Hepatocyte (in vitro differentiated cells): Measurements from ENCODE around the gene LGALS4. TPM values are rescaled to one million over a fixed set of nuclear protein-coding genes. Genes with fewer than 3 reads are reported as not detected.
A peak's percentile ranks its signal among the peaks of the same experiment; 100 is the strongest.
"Not testable (repeated sequence)": the region's sequence is repeated elsewhere in the genome, so short reads cannot be mapped to it uniquely, and the experiment has no call there.

ENCODE experiments used
- DNase-seq: peaks from one replicate; pipeline ENCODE4 v3.0.0-alpha.2; 2016; ENCODE audit warnings: low spot score
- H2AFZ ChIP-seq: fragments of 200-600 bp; sonication (generic); 2 replicates; pipeline ENCODE4 v1.6.0; 2016; ENCODE audit warnings: antibody characterized with exemption, mild to moderate bottlenecking
- H3K27ac ChIP-seq: fragments of 200-600 bp; sonication (generic); 2 replicates; pipeline ENCODE4 v1.5.1; 2016; ENCODE audit warnings: mild to moderate bottlenecking
- H3K27me3 ChIP-seq: fragments of 200-600 bp; sonication (generic); 2 replicates; pipeline ENCODE4 v1.6.1; 2016
- H3K36me3 ChIP-seq: fragments of 200-600 bp; sonication (generic); replicated peaks from 2 replicates; pipeline ENCODE4 v1.5.1; 2016; ENCODE audit warnings: low read depth; ENCODE audit not compliant: insufficient read depth
- H3K4me1 ChIP-seq: fragments of 200-600 bp; sonication (generic); 2 replicates; pipeline ENCODE4 v1.5.1; 2016; ENCODE audit warnings: mild to moderate bottlenecking, moderate library complexity; ENCODE audit not compliant: insufficient read depth
- H3K4me2 ChIP-seq: fragments of 200-600 bp; sonication (generic); 2 replicates; pipeline ENCODE4 v1.6.0; 2016
- H3K4me3 ChIP-seq: fragments of 200-600 bp; sonication (generic); 2 replicates; pipeline ENCODE4 v1.5.1; 2016; ENCODE audit warnings: mild to moderate bottlenecking
- H3K79me2 ChIP-seq: fragments of 200-600 bp; sonication (generic); 2 replicates; pipeline ENCODE4 v1.6.0; 2017; ENCODE audit warnings: mild to moderate bottlenecking
- H3K9me2 ChIP-seq: fragments of 200-600 bp; sonication (generic); replicated peaks from 2 replicates; pipeline ENCODE4 v1.6.0; 2017; ENCODE audit warnings: mild to moderate bottlenecking; ENCODE audit not compliant: insufficient read depth
- H3K9me3 ChIP-seq: fragments of 200-600 bp; sonication (generic); 2 replicates; pipeline ENCODE4 v1.5.1; 2016; ENCODE audit warnings: low read depth, mild to moderate bottlenecking
- H4K20me1 ChIP-seq: fragments of 200-600 bp; sonication (generic); 2 replicates; pipeline ENCODE4 v1.6.0; 2016; ENCODE audit warnings: mild to moderate bottlenecking; ENCODE audit not compliant: insufficient read depth, poor library complexity, severe bottlenecking
- EZH2 ChIP-seq: fragments of 200-600 bp; sonication (generic); IDR thresholded peaks from 2 replicates; pipeline ENCODE4 v1.6.1; 2016; ENCODE audit warnings: antibody characterized with exemption, mild to moderate bottlenecking, borderline replicate concordance
- EZH2phosphoT487 ChIP-seq: fragments of 200-600 bp; sonication (generic); IDR thresholded peaks from one replicate; pipeline ENCODE4 v1.6.1; 2018; ENCODE audit warnings: antibody characterized with exemption, mild to moderate bottlenecking, low read depth, moderate library complexity; ENCODE audit not compliant: unreplicated experiment, severe bottlenecking
- WGBS: methylation state at CpG from one replicate; pipeline ENCODE4 v1.1.6; 2016; ENCODE audit warnings: low lambda C conversion rate; ENCODE audit errors: missing lambda C conversion rate; 5-methylcytosine and 5-hydroxymethylcytosine counted together
- polyA plus RNA-seq: library from polyadenylated mRNA; unstranded; fragments of >200 nt; fragmentation: Nextera tagmentation; extraction: Ambion mirVana; gene quantifications from 2 replicates; pipeline ENCODE4 v1.2.1, GENCODE V29; 2016
- total RNA-seq: library from RNA; depleted of rRNA; stranded (reverse); fragments of >200 nt; gene quantifications from 2 replicates; pipeline ENCODE4 v1.2.3, GENCODE V29; 2014
- TF ChIP-seq, protein P1 (sequence below): fragments of 200-600 bp; sonication (generic); IDR thresholded peaks from 2 replicates; pipeline ENCODE4 v1.5.1; 2016; ENCODE audit warnings: antibody characterized with exemption, mild to moderate bottlenecking; ENCODE audit not compliant: poor library complexity

Gene LGALS4
- total and polyA plus RNA-seq, 2 experiments from 2014 or later, result 147 to 199 TPM

DNA sequence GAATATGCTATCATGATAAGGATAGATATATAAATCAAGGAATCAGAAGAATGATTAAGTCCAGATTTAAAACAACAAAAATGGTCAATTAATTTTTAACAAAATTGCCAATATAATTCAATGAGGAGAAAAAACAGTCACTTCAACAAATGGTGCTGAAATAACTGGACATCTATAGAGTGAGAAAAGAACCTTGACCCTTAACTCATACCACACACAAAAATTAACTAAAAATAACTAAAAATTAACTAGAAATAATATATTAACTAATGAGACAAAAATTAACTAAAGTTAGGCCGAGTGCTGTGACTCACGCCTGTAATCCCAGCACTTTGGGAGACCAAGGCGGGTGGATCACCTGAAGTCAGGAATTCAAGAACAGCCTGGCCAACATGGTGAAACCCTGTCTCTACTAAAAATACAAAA lies 48.9 kb downstream of the LGALS4 start:
- 58% methylated on average over 3 of the region's 3 CpGs for WGBS
- Histone ChIP-seq H3K4me2 (no peak overlapping the region), H3K27ac (peak overlapping the region; percentile 95), H3K9me3 (no peaks in the 10 kb centered on the region), H2AFZ (no peak overlapping the region), H3K9me2 (no peaks in the 10 kb centered on the region), H3K36me3 (no peaks in the 10 kb centered on the region), H3K27me3 (no peaks in the 10 kb centered on the region), H4K20me1 (no peaks in the 10 kb centered on the region), H3K79me2 (peaks cover 2% of the 10 kb centered on the region), H3K4me1 (peaks cover 12% of the 10 kb centered on the region), H3K4me3 (no peak overlapping the region)
- TF ChIP-seq EZH2phosphoT487, result no peak
- TF ChIP-seq, protein P1, sequence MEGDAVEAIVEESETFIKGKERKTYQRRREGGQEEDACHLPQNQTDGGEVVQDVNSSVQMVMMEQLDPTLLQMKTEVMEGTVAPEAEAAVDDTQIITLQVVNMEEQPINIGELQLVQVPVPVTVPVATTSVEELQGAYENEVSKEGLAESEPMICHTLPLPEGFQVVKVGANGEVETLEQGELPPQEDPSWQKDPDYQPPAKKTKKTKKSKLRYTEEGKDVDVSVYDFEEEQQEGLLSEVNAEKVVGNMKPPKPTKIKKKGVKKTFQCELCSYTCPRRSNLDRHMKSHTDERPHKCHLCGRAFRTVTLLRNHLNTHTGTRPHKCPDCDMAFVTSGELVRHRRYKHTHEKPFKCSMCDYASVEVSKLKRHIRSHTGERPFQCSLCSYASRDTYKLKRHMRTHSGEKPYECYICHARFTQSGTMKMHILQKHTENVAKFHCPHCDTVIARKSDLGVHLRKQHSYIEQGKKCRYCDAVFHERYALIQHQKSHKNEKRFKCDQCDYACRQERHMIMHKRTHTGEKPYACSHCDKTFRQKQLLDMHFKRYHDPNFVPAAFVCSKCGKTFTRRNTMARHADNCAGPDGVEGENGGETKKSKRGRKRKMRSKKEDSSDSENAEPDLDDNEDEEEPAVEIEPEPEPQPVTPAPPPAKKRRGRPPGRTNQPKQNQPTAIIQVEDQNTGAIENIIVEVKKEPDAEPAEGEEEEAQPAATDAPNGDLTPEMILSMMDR, result no peak
- no peak for DNase-seq

DNA sequence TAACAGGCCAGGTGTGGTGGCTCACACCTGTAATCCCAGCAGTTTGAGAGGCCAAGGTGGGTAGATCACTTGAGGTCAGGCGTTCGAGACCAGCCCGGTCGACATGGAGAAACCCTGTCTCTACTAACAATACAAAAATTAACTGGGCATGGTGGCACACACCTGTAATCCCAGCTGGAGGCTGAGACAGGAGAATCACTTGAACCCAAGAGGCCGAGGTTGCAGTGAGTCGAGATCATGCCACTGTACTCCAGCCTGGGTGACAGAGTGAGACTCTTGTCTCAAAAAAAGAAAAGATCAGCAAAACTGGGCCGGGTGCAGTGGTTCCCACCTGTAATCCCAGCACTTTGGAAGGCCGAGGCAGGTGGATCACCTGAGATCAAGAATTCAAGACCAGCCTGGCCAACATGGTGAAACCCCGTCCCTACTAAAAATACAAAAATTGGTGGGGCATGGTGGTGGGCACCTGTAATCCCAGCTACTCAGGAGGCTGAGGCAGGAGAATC lies 50.8 kb downstream of the LGALS4 start:
- not testable (repeated sequence) for H3K9me2 ChIP-seq, H3K27me3 ChIP-seq, H3K36me3 ChIP-seq, H2AFZ ChIP-seq, H3K9me3 ChIP-seq, H3K4me3 ChIP-seq, H3K79me2 ChIP-seq, DNase-seq, H4K20me1 ChIP-seq
- Histone ChIP-seq H3K4me1 (peaks cover 12% of the 10 kb centered on the region), H3K4me2 (peak overlapping the region; percentile 65), H3K27ac (peak overlapping the region; percentile 95)
- WGBS, result 95% methylated on average over 9 of the region's 9 CpGs

DNA sequence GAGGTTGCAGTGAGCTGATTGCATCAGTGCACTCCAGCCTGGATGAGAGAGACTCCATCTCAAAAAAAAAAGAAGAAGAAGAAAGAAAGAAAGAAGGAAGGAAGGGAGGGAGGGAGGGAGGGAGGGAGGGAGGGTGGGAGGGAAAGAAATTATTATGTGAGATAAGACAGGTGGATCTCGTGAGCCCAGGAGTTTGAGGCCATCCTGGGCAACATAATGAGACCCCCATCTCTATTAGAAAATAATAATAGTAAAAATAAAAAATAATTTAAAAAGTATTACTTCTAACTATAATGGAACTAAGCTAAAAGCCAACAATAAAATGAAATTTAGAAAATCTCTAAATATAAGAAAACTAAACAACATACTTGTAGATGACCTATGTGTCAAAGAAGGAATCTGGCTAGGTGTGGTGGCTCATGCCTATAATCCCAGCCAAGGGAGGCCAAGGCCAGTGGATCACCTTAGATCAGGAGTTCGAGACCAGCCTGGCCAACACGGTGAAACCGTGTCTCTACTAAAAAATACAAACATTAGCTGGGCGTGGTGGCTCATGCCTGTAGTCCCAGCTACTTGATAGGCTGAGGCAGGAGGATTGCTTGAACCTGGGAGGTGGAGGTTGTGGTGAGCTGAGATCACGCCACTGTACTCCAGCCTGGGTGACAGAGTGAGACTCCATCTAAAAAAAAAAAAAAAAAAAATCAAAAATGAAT lies 51.8 kb downstream of the LGALS4 start:
- Histone ChIP-seq H3K4me1 (peaks cover 12% of the 10 kb centered on the region), H3K4me2 (peak overlapping the region; percentile 65), H3K27ac (peak overlapping the region; percentile 95)
- 72% methylated on average over 6 of the region's 6 CpGs for WGBS
- DNase-seq, H3K36me3 ChIP-seq, H2AFZ ChIP-seq, H4K20me1 ChIP-seq, H3K9me3 ChIP-seq, H3K9me2 ChIP-seq, H3K27me3 ChIP-seq, H3K79me2 ChIP-seq, H3K4me3 ChIP-seq: not testable (repeated sequence)

DNA sequence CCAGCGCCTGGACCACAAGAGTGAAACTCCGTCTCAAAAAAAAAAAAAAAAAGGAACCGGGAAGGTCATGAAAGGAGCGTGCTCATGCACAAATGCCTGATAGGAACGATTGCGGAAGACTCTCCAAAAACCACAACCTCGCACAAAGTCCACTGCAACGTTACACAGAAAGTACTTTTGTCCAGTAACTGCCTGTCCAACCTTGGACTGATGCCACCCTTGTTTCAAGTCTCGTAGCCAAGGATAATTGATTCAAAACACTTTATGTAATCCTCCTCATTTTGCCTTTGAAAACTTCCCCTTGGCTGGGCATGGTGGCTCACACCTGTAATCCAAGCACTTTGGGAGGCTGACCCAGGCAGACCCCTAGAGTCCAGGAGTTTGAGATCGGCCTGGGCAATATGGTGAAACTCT lies 53.1 kb downstream of the LGALS4 start:
- Histone ChIP-seq H3K27ac (no peak overlapping the region), H3K4me2 (no peak overlapping the region), H3K4me3 (no peak overlapping the region), H3K9me3 (no peaks in the 10 kb centered on the region), H3K36me3 (no peaks in the 10 kb centered on the region), H3K27me3 (no peaks in the 10 kb centered on the region), H3K9me2 (no peaks in the 10 kb centered on the region), H3K79me2 (peaks cover 2% of the 10 kb centered on the region), H3K4me1 (peaks cover 12% of the 10 kb centered on the region), H4K20me1 (no peaks in the 10 kb centered on the region), H2AFZ (no peak overlapping the region)
- TF ChIP-seq EZH2 (no peak), EZH2phosphoT487 (no peak)
- TF ChIP-seq, protein P1, result no peak
- DNase-seq, result peak; percentile 40
- 69% methylated on average over 10 of the region's 10 CpGs for WGBS

DNA sequence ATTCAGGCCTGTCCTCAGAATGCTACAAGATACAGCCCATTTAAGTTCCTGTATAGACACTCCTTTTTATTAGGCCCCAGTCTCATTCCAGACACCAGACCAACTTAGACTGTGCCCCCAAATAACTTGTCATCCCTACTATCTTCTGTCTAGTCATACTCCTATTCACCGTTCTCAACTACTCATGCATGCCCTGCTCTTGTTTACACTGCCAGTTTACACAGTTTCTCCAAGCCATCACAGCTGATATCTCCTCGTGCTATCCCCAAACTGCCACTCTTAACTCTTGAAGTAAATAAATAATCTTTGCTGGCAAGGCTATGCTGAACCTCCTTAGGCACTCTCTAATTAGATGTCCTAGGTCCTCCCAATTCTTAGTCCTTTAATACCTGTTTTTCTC lies 58.5 kb downstream of the LGALS4 start:
- H3K27ac ChIP-seq, result peak overlapping the region; percentile 27
- H3K79me2 ChIP-seq, H4K20me1 ChIP-seq, H3K9me2 ChIP-seq, H3K4me3 ChIP-seq, DNase-seq, H3K36me3 ChIP-seq, H3K27me3 ChIP-seq, H3K9me3 ChIP-seq, H2AFZ ChIP-seq, H3K4me2 ChIP-seq, H3K4me1 ChIP-seq: not testable (repeated sequence)
- WGBS, result 44% methylated on average over 2 of the region's 2 CpGs

DNA sequence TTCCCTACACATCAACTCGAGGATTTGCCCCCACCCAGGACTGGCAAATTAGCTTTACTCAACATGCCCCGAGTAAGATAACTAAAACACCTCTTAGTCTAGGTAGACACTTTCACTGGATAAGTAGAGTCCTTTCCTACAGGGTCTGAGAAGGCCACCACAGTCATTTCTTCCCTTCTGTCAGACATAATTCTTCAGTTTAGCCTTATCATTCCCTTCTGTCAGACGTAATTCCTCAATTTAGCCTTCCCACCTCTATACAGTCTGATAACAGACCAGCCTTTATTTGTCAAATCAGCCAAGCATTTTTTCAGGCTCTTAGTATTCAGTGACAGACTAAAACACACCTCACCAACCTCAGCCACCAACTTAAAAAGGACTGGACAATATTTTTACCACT lies 59.0 kb downstream of the LGALS4 start:
- H3K4me1 ChIP-seq, DNase-seq, H3K4me2 ChIP-seq, H3K9me3 ChIP-seq, H3K9me2 ChIP-seq, H3K27me3 ChIP-seq, H4K20me1 ChIP-seq, H2AFZ ChIP-seq, H3K79me2 ChIP-seq, H3K36me3 ChIP-seq, H3K4me3 ChIP-seq: not testable (repeated sequence)
- WGBS, result 58% methylated on average over 3 of the region's 3 CpGs
- peak overlapping the region; percentile 27 for H3K27ac ChIP-seq
